ENCODE results near the gene WDR7.

- TF ChIP-seq CTCF (IDR thresholded peaks at IDR 0.05; ENCODE audit: low read depth, low read length) = no peak
- no peak for TF ChIP-seq EZH2phosphoT487 (IDR thresholded peaks at IDR 0.05; ENCODE audit: low read depth)
Observed at GRCh38 chr18:56900195-56901094, 249.3 kb downstream of the WDR7 start.

Measured in OCI-LY3 (cell line).